ENCODE results near the gene UBE2O. TPM values are rescaled to one million over a fixed set of nuclear protein-coding genes. Genes with fewer than 3 reads are reported as not detected.

UBE2O gene
- total RNA-seq, 1 experiment from 2014 or later: 57.4 TPM

GRCh38 chr17:76391200-76391715 is 61.7 kb downstream of the UBE2O start:
- Histone ChIP-seq H3K27ac (ENCODE audit: low read depth, low read length, poor library complexity, severe bottlenecking) (no peak overlapping the region), H3K9me3 (ENCODE audit: low read depth, low read length, poor library complexity, severe bottlenecking) (no peaks in the 10 kb centered on the region), H3K4me3 (ENCODE audit: low read depth, low read length, poor library complexity, severe bottlenecking) (no peak overlapping the region), H3K27me3 (replicated peaks; ENCODE audit: insufficient read depth, low read depth, low read length, poor library complexity) (no peaks in the 10 kb centered on the region), H3K4me1 (ENCODE audit: insufficient read depth, low read length, poor library complexity, severe bottlenecking) (no peaks in the 10 kb centered on the region), H3K36me3 (ENCODE audit: insufficient read depth, low read length, poor library complexity, severe bottlenecking) (peaks cover 29% of the 10 kb centered on the region)
- CTCF ChIA-PET: no interaction called here
- POLR2A ChIA-PET (ENCODE audit: low non-redundant PET): no interaction called here
- no peak for TF ChIP-seq CTCF (conservative IDR thresholded peaks at IDR 0.05; ENCODE audit: low read depth, low read length)
- no peak for TF ChIP-seq EZH2 (IDR thresholded peaks at IDR 0.05; ENCODE audit: borderline replicate concordance, low read depth, low read length, poor library complexity, severe bottlenecking)
- DNase-seq (ENCODE audit: low spot score): no peak
- BruUV-seq (replicated peaks): no TSS peak
- intact Hi-C loops (cut with micrococcal nuclease; ENCODE audit: unreplicated experiment): no loop called here

- H3K27ac ChIP-seq (ENCODE audit: low read depth, low read length, poor library complexity, severe bottlenecking): no peak overlapping the region
- TF ChIP-seq EZH2 (IDR thresholded peaks at IDR 0.05; ENCODE audit: borderline replicate concordance, low read depth, low read length, poor library complexity, severe bottlenecking): no peak
- no peak for TF ChIP-seq CTCF (conservative IDR thresholded peaks at IDR 0.05; ENCODE audit: low read depth, low read length)
- no TSS peak for BruUV-seq (replicated peaks)
Measured at GRCh38 chr17:76390003-76390421, 62.9 kb downstream of the UBE2O start.

GRCh38 chr17:76388966-76389888 is 63.7 kb downstream of the UBE2O start:
- no peaks in the 10 kb centered on the region for H3K9me3 ChIP-seq (ENCODE audit: low read depth, low read length, poor library complexity, severe bottlenecking)
- ChIA-PET POLR2A (ENCODE audit: low non-redundant PET) (no interaction called here), CTCF (interaction anchor here (0.8 kb wide), 1 partner anchor 9 kb away, joined by 3 read pairs; no protein-coding TSS in a partner anchor)
- DNase-seq (ENCODE audit: low spot score): no peak
- TSS peak; percentile 65 for BruUV-seq (replicated peaks)
- intact Hi-C loops (cut with micrococcal nuclease; ENCODE audit: unreplicated experiment): loop anchor here (5.0 kb wide), 1 partner anchor 87 kb away; no protein-coding TSS in a partner anchor
- peaks cover 13% of the 10 kb centered on the region for H3K27me3 ChIP-seq (replicated peaks; ENCODE audit: insufficient read depth, low read depth, low read length, poor library complexity)
- H3K4me1 ChIP-seq (ENCODE audit: insufficient read depth, low read length, poor library complexity, severe bottlenecking): peaks cover 13% of the 10 kb centered on the region
- H3K27ac ChIP-seq (ENCODE audit: low read depth, low read length, poor library complexity, severe bottlenecking): no peak overlapping the region
- peaks cover 18% of the 10 kb centered on the region for H3K36me3 ChIP-seq (ENCODE audit: insufficient read depth, low read length, poor library complexity, severe bottlenecking)
- no peak overlapping the region for H3K4me3 ChIP-seq (ENCODE audit: low read depth, low read length, poor library complexity, severe bottlenecking)
- TF ChIP-seq EZH2 (IDR thresholded peaks at IDR 0.05; ENCODE audit: borderline replicate concordance, low read depth, low read length, poor library complexity, severe bottlenecking) (no peak), CTCF (conservative IDR thresholded peaks at IDR 0.05; ENCODE audit: low read depth, low read length) (no peak)

More at GRCh38 chr17:76390003-76390421, 62.9 kb downstream of the UBE2O start:
- Histone ChIP-seq H3K4me1 (ENCODE audit: insufficient read depth, low read length, poor library complexity, severe bottlenecking) (peaks cover 9% of the 10 kb centered on the region), H3K27me3 (replicated peaks; ENCODE audit: insufficient read depth, low read depth, low read length, poor library complexity) (peaks cover 7% of the 10 kb centered on the region), H3K36me3 (ENCODE audit: insufficient read depth, low read length, poor library complexity, severe bottlenecking) (peaks cover 19% of the 10 kb centered on the region), H3K4me3 (ENCODE audit: low read depth, low read length, poor library complexity, severe bottlenecking) (no peak overlapping the region), H3K9me3 (ENCODE audit: low read depth, low read length, poor library complexity, severe bottlenecking) (no peaks in the 10 kb centered on the region)
- intact Hi-C loops (cut with micrococcal nuclease; ENCODE audit: unreplicated experiment): no loop called here
- POLR2A ChIA-PET (ENCODE audit: low non-redundant PET): interaction anchor here (0.6 to 0.7 kb wide), 2 partner anchors 16 to 337 kb away, joined by 4 to 5 read pairs; no protein-coding TSS in a partner anchor
- CTCF ChIA-PET: interaction anchor here (0.8 kb wide), 1 partner anchor 8 kb away, joined by 3 read pairs; no protein-coding TSS in a partner anchor
- no peak for DNase-seq (ENCODE audit: low spot score)
